ENCODE results near the gene AFDN.

Gene AFDN

DNA sequence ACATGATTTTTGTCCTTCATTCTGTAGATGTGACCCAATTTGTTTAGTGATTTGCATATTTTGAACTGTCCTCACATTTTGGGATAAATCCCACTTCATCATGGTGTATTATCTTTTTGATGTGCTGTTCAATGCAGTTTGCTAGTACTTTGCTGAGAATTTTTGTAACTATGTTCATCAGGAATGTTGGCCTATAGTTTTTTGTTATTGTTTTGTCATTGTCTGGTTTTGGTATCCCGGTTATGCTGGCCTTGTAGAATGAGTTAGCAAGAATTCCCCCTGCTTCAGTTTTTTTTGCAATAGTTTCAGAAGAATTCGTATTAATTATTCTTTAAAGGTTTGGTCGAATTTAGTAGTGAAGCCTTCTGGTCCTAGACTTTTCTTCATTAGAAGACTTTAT lies 182.6 kb downstream of the AFDN start:
- H3K9me3 ChIP-seq (ENCODE audit: control insufficient read depth, insufficient read depth, low read length), result no peaks in the 10 kb centered on the region
- no peaks in the 10 kb centered on the region for H3K27me3 ChIP-seq (ENCODE audit: control insufficient read depth, insufficient read depth, low read length)

DNA sequence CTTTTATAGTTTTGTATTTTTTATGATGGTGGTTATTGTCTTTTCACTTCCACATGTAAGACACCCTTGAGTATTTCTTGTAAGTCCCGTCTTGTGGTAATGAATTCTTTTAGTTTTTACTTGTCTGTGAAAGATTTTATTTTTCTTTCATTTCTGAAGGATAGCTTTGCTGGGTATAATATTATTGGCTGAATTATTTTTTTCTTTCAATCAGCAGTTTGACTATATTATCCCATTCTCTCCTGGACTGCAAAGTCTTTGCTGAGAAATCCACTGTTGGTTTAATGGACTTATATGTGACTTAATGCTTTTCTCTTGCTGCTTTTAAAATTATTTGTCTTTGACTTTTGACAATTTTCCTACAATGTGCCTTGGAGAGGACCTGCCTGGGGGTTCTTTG lies 184.6 kb downstream of the AFDN start:
- no peaks in the 10 kb centered on the region for H3K9me3 ChIP-seq (ENCODE audit: control insufficient read depth, insufficient read depth, low read length)
- H3K4me1 ChIP-seq (ENCODE audit: control insufficient read depth, insufficient read depth, low read length), result no peaks in the 10 kb centered on the region
- H3K9ac ChIP-seq (ENCODE audit: low read depth, low read length), result no peak overlapping the region
- H3K36me3 ChIP-seq (ENCODE audit: control insufficient read depth, insufficient read depth, low read length), result no peaks in the 10 kb centered on the region
- no peaks in the 10 kb centered on the region for H3K27me3 ChIP-seq (ENCODE audit: control insufficient read depth, insufficient read depth, low read length)
- no peak overlapping the region for H3K4me3 ChIP-seq (ENCODE audit: low read depth, low read length)

More for the DNA sequence above, 182.6 kb downstream of the AFDN start:
- H3K4me3 ChIP-seq (ENCODE audit: low read depth, low read length), result no peak overlapping the region
- no peaks in the 10 kb centered on the region for H3K4me1 ChIP-seq (ENCODE audit: control insufficient read depth, insufficient read depth, low read length)
- no peak overlapping the region for H3K9ac ChIP-seq (ENCODE audit: low read depth, low read length)
- H3K36me3 ChIP-seq (ENCODE audit: control insufficient read depth, insufficient read depth, low read length), result no peaks in the 10 kb centered on the region

DNA sequence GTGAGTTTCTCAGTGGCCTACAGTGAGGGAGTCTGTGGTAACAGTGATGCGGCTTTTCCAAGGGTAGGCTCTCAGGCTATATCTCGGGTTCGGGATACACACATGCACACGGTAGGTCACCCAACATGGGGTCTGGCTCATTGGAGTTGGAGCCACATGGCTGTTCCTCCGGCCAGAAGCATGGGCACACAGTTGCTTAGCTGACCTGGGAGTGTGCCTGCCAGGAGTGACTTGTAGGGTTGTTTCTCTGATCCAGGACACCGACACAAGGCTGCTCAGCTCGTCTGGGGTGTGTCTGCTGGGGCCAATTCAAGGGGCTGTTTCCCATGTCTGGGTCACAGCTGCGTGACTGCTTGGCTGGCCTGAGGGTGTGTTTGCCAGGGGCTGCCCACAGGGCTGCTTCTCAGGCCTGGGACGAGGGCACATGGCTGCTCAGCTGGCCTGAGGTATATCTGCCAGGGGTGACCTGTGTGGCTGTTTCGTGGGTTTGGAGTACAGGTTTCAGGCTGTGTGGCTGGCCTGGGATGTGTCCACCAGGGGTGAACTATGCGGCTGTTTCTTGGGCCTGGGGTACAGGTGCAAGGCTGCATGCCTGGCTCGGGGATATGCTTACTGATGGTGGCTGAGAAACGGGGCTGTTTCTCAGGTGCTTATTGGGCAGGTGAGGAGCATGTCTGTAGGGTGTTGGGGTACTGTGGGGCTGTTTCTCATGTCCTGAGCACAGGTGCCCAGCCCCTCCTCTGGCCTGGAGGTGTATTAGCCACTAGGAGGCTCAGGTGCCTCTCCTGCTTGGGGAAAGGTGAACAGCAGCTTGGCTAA lies 185.9 kb downstream of the AFDN start:
- H3K4me3 ChIP-seq (ENCODE audit: low read depth, low read length), result no peak overlapping the region
- no peak overlapping the region for H3K9ac ChIP-seq (ENCODE audit: low read depth, low read length)
- no peaks in the 10 kb centered on the region for H3K27me3 ChIP-seq (ENCODE audit: control insufficient read depth, insufficient read depth, low read length)
- H3K36me3 ChIP-seq (ENCODE audit: control insufficient read depth, insufficient read depth, low read length), result no peaks in the 10 kb centered on the region
- H3K4me1 ChIP-seq (ENCODE audit: control insufficient read depth, insufficient read depth, low read length), result no peaks in the 10 kb centered on the region
- no peaks in the 10 kb centered on the region for H3K9me3 ChIP-seq (ENCODE audit: control insufficient read depth, insufficient read depth, low read length)

DNA sequence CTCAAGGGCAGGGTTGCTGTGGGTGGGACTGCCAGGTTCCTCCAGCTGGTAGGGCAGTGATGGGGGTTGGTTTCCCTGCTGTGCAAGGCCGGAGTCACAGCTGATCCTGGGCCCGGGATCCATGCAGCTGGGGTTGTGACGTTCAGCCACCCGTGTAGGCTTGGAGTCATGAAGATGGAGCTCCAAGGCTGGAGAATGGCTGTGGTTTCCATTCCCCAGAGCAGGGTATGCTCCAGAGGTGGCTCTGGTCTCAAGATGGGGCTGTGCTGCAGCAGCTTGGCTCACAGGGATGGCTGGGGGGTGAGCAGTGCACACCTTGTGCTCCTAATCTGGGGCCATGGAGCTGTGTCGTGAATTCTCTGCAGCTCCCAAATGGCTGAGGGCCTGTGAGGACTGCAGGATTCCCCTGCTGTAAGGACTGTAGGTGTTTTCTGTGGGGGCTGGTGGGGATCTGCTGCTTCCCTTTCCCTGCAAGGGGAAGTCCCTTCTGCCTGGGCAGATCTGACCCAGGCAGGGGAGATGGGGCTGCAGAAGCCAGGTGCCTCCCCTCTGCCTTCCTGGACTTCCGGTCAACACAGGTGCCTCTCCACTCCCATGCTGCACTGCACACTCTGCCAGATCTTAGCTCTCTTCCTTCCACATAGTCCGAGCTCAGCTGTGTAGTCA lies 186.7 kb downstream of the AFDN start:
- Histone ChIP-seq H3K27me3 (ENCODE audit: control insufficient read depth, insufficient read depth, low read length) (no peaks in the 10 kb centered on the region), H3K36me3 (ENCODE audit: control insufficient read depth, insufficient read depth, low read length) (no peaks in the 10 kb centered on the region), H3K4me1 (ENCODE audit: control insufficient read depth, insufficient read depth, low read length) (no peaks in the 10 kb centered on the region), H3K9ac (ENCODE audit: low read depth, low read length) (no peak overlapping the region), H3K4me3 (ENCODE audit: low read depth, low read length) (no peak overlapping the region), H3K9me3 (ENCODE audit: control insufficient read depth, insufficient read depth, low read length) (no peaks in the 10 kb centered on the region)

DNA sequence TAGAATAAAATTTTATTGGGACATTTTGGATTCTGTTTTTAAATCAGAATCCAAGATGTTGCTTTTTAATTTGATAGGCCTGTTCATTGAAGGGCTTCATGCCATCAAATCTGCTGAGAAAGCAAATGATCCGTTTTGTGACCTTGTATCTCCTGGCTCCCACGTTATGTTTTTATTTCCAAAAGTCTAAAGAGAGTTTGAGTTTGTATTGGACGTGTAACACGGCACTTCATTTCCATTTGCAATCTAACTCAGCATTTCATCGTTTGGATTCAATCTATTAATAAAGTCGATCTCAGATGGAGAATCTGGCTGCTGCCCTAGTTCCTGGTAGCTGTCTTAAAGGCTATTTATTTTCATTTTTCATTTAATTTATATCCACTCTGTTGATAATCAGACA lies 187.7 kb downstream of the AFDN start:
- Histone ChIP-seq H3K9ac (ENCODE audit: low read depth, low read length) (no peak overlapping the region), H3K9me3 (ENCODE audit: control insufficient read depth, insufficient read depth, low read length) (no peaks in the 10 kb centered on the region), H3K27me3 (ENCODE audit: control insufficient read depth, insufficient read depth, low read length) (no peaks in the 10 kb centered on the region), H3K4me3 (ENCODE audit: low read depth, low read length) (no peak overlapping the region), H3K4me1 (ENCODE audit: control insufficient read depth, insufficient read depth, low read length) (no peaks in the 10 kb centered on the region), H3K36me3 (ENCODE audit: control insufficient read depth, insufficient read depth, low read length) (no peaks in the 10 kb centered on the region)

DNA sequence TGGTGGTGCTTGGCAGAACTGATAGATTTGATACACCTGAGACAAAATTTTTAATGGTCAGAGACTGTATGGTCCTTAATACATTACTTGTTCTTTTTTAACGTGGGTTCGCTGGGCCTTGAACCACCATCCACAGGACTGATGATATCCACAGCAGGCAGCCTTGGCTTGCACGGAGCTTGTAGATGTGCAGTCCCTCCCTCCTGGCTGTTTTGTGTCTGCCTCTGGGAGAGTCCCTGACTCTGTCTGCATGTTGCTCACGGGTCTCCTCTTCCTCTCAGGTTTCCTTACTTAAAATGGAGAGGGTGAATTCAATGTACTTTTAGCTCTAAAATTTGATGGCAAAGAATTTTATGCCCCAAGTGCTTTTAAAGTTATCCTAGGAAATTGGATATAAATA lies 188.3 kb downstream of the AFDN start:
- H3K9me3 ChIP-seq (ENCODE audit: control insufficient read depth, insufficient read depth, low read length), result no peaks in the 10 kb centered on the region
- no peak overlapping the region for H3K4me3 ChIP-seq (ENCODE audit: low read depth, low read length)
- no peaks in the 10 kb centered on the region for H3K4me1 ChIP-seq (ENCODE audit: control insufficient read depth, insufficient read depth, low read length)
- H3K9ac ChIP-seq (ENCODE audit: low read depth, low read length), result no peak overlapping the region
- no peaks in the 10 kb centered on the region for H3K27me3 ChIP-seq (ENCODE audit: control insufficient read depth, insufficient read depth, low read length)
- H3K36me3 ChIP-seq (ENCODE audit: control insufficient read depth, insufficient read depth, low read length), result no peaks in the 10 kb centered on the region

DNA sequence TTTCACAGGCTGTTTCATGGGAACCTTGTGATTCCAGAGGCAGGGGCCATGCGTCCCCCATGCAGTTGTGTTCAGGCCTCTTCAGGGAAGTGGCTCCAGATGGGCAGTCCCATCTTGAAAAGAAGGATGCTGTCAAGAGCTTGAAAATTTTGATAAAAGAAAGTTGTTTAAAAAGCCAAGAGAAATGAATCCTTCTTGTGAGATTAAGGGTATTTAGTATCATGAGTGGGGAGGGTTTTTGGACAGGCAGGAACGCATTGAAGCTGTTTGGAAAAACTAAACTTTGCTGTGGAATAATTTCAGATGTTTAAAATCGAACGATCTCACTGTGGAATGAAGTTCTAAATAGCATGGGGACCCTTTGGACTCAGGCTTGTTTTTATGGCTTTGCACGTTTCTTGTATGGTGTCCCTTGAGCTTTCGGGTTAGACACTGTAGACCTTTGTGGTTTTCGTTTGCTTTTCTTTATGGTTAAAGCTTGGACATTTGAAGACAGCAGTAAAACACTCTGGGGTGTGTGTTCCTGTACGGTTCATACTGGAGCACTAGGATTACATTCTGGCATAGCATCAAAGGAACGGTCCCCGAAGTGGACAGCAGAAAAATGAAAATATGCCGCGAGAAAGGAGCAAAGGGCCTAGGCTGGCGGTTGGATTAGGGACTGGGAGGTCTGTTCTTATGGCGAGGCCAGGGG lies 188.9 kb downstream of the AFDN start:
- Histone ChIP-seq H3K27me3 (ENCODE audit: control insufficient read depth, insufficient read depth, low read length) (no peaks in the 10 kb centered on the region), H3K9ac (ENCODE audit: low read depth, low read length) (no peak overlapping the region), H3K36me3 (ENCODE audit: control insufficient read depth, insufficient read depth, low read length) (no peaks in the 10 kb centered on the region), H3K9me3 (ENCODE audit: control insufficient read depth, insufficient read depth, low read length) (no peaks in the 10 kb centered on the region), H3K4me3 (ENCODE audit: low read depth, low read length) (no peak overlapping the region), H3K4me1 (ENCODE audit: control insufficient read depth, insufficient read depth, low read length) (no peaks in the 10 kb centered on the region)

DNA sequence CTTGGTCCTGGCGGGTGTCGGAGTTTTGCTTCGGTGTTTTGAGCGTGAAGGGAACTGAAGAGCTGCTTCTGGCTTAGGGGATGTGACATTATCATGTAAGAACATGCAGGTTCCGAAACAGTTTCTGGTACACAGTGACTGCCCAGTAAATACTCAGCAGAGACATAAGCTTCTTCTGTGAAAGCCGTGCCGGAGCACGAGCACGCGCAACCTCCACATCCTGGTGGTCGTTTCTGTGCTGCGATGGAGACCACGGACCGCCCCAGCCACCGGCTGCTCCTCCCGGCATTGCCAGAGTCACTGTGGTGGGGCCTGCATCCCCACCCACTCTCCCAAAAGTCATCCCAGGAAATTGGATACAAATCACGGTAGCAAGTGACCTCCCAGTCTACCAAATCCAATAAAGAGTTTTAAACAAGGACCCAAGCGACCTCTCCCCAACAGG lies 189.5 kb downstream of the AFDN start:
- no peaks in the 10 kb centered on the region for H3K9me3 ChIP-seq (ENCODE audit: control insufficient read depth, insufficient read depth, low read length)
- H3K9ac ChIP-seq (ENCODE audit: low read depth, low read length), result no peak overlapping the region
- no peaks in the 10 kb centered on the region for H3K36me3 ChIP-seq (ENCODE audit: control insufficient read depth, insufficient read depth, low read length)
- no peaks in the 10 kb centered on the region for H3K4me1 ChIP-seq (ENCODE audit: control insufficient read depth, insufficient read depth, low read length)
- H3K27me3 ChIP-seq (ENCODE audit: control insufficient read depth, insufficient read depth, low read length), result no peaks in the 10 kb centered on the region
- no peak overlapping the region for H3K4me3 ChIP-seq (ENCODE audit: low read depth, low read length)

DNA sequence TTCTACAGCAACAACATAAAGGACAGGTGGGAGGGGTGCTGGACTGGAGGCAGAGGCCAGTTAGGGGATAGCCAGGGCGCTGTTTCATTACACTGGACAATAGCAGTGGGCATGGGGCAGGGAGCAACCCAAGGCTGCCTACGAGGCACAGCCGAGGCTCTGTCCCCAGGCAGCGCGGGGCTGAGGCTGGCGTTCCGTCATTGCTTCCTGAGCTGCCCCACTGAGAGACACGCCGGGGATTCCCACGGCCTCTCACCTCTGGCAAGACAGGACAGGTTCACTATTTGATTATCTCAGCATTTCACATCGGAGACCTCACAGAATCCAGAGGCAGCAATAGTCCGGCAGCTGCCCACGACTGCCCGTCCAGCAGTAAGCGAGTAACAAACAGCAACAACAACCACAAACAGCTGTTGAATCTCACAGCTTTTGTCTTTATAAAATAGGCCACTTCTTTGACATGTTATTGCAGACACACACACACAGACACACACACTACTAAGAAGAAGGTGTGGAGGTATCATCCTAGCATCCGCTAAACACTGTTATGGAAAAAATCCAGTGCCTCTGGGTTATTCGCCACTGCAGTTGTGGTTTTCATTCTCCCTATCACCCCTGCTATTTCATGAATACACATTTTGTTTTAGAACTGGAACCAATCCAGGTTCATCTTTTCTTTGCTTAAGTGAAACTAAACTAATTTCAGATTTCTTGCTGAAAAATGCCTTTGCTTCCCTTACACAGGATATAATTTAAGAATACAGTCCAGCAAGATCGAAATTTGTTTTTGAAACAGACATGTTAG lies 190.2 kb downstream of the AFDN start:
- H3K9ac ChIP-seq (ENCODE audit: low read depth, low read length), result no peak overlapping the region
- H3K27me3 ChIP-seq (ENCODE audit: control insufficient read depth, insufficient read depth, low read length), result no peaks in the 10 kb centered on the region
- no peaks in the 10 kb centered on the region for H3K9me3 ChIP-seq (ENCODE audit: control insufficient read depth, insufficient read depth, low read length)
- no peaks in the 10 kb centered on the region for H3K36me3 ChIP-seq (ENCODE audit: control insufficient read depth, insufficient read depth, low read length)
- no peak overlapping the region for H3K4me3 ChIP-seq (ENCODE audit: low read depth, low read length)
- H3K4me1 ChIP-seq (ENCODE audit: control insufficient read depth, insufficient read depth, low read length), result no peaks in the 10 kb centered on the region

DNA sequence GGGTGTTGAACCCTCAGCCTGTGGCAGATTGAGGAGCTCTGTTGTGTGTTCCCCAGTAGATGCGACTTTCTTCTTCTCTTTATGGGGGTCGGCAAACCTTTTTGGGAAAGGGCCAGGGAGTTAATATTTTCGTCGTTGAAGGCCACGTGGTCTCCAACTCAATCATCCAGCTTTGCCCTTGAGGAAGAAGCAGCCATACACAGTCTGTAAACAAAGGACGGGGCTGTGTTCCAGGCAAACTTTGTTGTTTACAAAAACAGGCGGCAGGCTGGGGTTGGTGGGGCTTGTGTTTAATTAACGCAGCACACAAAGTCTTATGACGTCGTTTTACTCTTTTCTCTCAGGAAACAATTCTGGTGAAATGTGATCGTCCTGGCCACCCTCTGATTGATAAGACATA lies 190.9 kb downstream of the AFDN start:
- Histone ChIP-seq H3K4me1 (ENCODE audit: control insufficient read depth, insufficient read depth, low read length) (no peaks in the 10 kb centered on the region), H3K9me3 (ENCODE audit: control insufficient read depth, insufficient read depth, low read length) (no peaks in the 10 kb centered on the region), H3K36me3 (ENCODE audit: control insufficient read depth, insufficient read depth, low read length) (no peaks in the 10 kb centered on the region), H3K9ac (ENCODE audit: low read depth, low read length) (no peak overlapping the region), H3K27me3 (ENCODE audit: control insufficient read depth, insufficient read depth, low read length) (no peaks in the 10 kb centered on the region), H3K4me3 (ENCODE audit: low read depth, low read length) (no peak overlapping the region)

DNA sequence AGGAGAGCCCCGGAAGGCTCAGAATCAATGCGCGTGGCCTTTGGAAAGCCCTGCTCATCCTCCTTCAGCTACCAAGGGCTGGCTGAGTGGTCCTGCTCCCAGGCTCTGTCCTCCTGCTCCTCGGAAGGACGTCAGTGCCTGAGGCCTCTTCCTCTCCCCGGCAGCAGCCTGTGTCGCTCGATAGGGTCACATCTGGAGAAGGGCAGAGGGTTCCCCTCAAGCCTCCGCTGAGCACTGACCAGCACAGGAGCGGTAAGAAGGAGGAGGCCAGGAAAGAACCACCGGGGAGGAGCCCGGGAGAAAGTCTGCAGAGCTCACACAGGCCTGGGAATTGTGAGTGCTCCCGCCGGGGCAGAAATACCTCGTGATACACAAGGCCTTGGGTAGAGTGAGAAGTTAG lies 192.0 kb downstream of the AFDN start:
- no peak overlapping the region for H3K9ac ChIP-seq (ENCODE audit: low read depth, low read length)
- no peak overlapping the region for H3K4me3 ChIP-seq (ENCODE audit: low read depth, low read length)
- no peaks in the 10 kb centered on the region for H3K27me3 ChIP-seq (ENCODE audit: control insufficient read depth, insufficient read depth, low read length)

More for the DNA sequence above, 192.0 kb downstream of the AFDN start:
- Histone ChIP-seq H3K36me3 (ENCODE audit: control insufficient read depth, insufficient read depth, low read length) (no peaks in the 10 kb centered on the region), H3K9me3 (ENCODE audit: control insufficient read depth, insufficient read depth, low read length) (no peaks in the 10 kb centered on the region), H3K4me1 (ENCODE audit: control insufficient read depth, insufficient read depth, low read length) (no peaks in the 10 kb centered on the region)
